Nephron progenitor cell (in vitro differentiated cells): Measurements from ENCODE around the gene CDYL.
A peak's percentile ranks its signal among the peaks of the same experiment; 100 is the strongest.
"Not testable (repeated sequence)": the region's sequence is repeated elsewhere in the genome, so short reads cannot be mapped to it uniquely, and the experiment has no call there.

Experiments
- DNase-seq: peaks from one replicate; pipeline ENCODE4 v3.0.0; 2021
- H3K27ac Mint-ChIP-seq: 2 replicates; pipeline ENCODE4 v1.8.0; 2021; ENCODE audit warnings: mild to moderate bottlenecking, moderate library complexity, mixed read lengths
- H3K27me3 Mint-ChIP-seq: 2 replicates; pipeline ENCODE4 v1.8.0; 2021; ENCODE audit warnings: mild to moderate bottlenecking, low read depth, mixed read lengths; ENCODE audit not compliant: poor library complexity
- H3K36me3 Mint-ChIP-seq: 2 replicates; pipeline ENCODE4 v1.8.0; 2021; ENCODE audit warnings: low read depth, mixed read lengths
- H3K4me1 Mint-ChIP-seq: 2 replicates; pipeline ENCODE4 v1.8.0; 2021; ENCODE audit warnings: mixed read lengths
- H3K4me3 Mint-ChIP-seq: 2 replicates; pipeline ENCODE4 v1.8.0; 2021; ENCODE audit warnings: mild to moderate bottlenecking, moderate library complexity, mixed read lengths
- H3K9me3 Mint-ChIP-seq: 2 replicates; pipeline ENCODE4 v1.8.0; 2021; ENCODE audit warnings: mild to moderate bottlenecking, moderate library complexity, mixed read lengths
- TF ChIP-seq, protein P1 (sequence below): fragments of 200-600 bp; sonication (generic); IDR thresholded peaks from 2 replicates; pipeline ENCODE4 v1.5.0; 2021; ENCODE audit warnings: antibody characterized with exemption

Gene CDYL

DNA sequence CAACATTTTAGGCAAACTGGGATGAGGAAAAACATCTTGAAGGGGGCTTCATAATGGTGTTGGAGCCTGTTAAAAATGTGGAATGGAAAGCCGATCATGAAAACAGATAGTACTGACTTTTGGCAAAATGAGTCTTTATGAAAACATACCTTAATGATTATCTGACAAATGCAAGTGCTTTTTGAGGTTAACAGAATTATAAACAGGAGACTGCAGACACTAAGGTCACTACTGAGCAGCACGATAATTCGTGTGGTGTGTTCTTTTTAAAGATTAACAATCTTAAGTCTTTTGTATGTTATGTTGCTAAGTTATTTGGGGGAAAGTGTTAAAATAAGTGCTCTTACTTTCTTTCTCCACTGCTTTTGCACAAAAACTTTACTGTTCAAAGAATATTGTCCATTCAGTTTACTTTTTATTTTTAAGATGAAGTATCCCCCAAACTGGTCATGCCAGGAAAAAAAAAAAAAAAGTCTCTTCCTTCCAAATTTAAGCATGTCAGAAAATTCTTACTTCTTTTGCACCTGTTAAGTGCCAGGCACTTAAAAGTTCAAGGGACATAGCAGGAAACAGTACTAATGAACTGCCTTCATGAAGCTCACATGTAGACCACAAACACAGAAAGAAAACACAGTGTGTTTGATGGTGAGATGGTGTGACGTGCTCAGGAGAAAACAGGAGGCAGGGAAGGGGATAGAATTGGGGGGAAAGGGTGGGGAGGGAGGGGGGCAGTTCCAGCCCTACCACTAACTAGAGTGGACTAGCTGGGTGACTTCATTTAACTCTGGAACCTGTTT lies 73.2 kb downstream of the CDYL start:
- no peak overlapping the region for H3K4me3 Mint-ChIP-seq
- H3K27ac Mint-ChIP-seq, result peak overlapping the region; percentile 47
- H3K27me3 Mint-ChIP-seq, result peaks cover 3% of the 10 kb centered on the region
- peaks cover 23% of the 10 kb centered on the region for H3K36me3 Mint-ChIP-seq
- no peak for DNase-seq
- TF ChIP-seq, protein P1, sequence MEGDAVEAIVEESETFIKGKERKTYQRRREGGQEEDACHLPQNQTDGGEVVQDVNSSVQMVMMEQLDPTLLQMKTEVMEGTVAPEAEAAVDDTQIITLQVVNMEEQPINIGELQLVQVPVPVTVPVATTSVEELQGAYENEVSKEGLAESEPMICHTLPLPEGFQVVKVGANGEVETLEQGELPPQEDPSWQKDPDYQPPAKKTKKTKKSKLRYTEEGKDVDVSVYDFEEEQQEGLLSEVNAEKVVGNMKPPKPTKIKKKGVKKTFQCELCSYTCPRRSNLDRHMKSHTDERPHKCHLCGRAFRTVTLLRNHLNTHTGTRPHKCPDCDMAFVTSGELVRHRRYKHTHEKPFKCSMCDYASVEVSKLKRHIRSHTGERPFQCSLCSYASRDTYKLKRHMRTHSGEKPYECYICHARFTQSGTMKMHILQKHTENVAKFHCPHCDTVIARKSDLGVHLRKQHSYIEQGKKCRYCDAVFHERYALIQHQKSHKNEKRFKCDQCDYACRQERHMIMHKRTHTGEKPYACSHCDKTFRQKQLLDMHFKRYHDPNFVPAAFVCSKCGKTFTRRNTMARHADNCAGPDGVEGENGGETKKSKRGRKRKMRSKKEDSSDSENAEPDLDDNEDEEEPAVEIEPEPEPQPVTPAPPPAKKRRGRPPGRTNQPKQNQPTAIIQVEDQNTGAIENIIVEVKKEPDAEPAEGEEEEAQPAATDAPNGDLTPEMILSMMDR, result no peak
- H3K4me1 Mint-ChIP-seq, result peaks cover 28% of the 10 kb centered on the region
- peaks cover 30% of the 10 kb centered on the region for H3K9me3 Mint-ChIP-seq

DNA sequence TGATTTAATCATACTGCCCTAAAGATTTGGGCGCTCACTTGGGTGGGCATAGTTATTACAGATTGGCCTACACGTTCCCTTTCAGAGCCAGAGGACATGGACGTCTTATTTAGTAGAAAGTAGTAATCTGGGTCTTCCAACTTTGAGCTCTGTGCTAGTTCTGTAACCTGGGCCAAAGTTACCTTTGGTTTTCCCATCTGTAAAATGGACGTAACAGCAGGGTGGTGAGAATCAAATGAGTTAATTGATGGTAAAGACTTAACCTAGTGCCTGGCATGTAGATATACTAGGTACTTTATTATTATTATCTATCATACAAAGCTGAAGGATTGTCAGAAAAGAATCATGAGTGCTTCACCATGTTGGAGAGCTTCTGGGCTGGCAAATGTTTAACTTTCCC lies 74.8 kb downstream of the CDYL start:
- peaks cover 3% of the 10 kb centered on the region for H3K27me3 Mint-ChIP-seq
- peaks cover 14% of the 10 kb centered on the region for H3K9me3 Mint-ChIP-seq
- no peak for DNase-seq
- H3K27ac Mint-ChIP-seq, result no peak overlapping the region
- peaks cover 12% of the 10 kb centered on the region for H3K36me3 Mint-ChIP-seq
- H3K4me1 Mint-ChIP-seq, result peaks cover 32% of the 10 kb centered on the region
- TF ChIP-seq, protein P1, result no peak
- H3K4me3 Mint-ChIP-seq, result no peak overlapping the region

DNA sequence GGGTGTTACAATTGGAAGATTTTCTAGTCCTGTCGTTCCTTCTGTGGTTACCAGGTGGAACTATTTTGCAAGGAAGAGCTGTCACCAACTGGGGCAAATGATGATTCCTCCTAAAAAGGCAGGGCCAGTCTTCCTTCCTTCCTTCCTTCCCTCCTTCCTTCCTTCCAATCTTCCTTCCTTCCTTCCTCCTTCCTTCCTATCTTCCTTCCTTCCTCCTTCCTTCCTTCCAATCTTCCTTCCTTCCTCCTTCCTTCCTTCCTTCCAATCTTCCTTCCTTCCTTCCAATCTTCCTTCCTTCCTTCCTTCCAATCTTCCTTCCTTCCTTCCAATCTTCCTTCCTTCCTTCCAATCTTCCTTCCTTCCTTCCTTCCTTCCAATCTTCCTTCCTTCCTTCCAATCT lies 76.0 kb downstream of the CDYL start:
- H3K9me3 Mint-ChIP-seq, H3K27ac Mint-ChIP-seq, DNase-seq, H3K27me3 Mint-ChIP-seq, H3K4me3 Mint-ChIP-seq: not testable (repeated sequence)
- peaks cover 11% of the 10 kb centered on the region for H3K36me3 Mint-ChIP-seq
- H3K4me1 Mint-ChIP-seq, result peaks cover 34% of the 10 kb centered on the region

DNA sequence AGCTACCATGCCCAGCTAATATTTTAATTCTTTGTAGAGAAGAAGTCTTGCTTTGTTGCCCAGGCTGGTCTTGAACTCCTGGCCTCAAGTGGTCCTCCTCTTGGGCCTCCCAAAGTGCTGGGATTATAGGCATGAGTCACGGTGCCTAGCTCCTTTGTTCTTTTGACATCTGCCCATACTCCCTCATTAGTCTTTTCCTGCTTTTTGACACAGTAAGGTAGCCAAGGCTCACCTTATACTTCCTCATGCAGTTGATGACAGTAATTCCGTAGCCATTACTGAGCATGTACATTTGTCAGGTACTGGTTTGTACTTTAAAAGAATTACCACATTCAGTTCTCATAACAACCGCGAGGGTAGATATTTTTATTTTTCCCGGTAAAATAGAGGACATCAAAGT lies 76.7 kb downstream of the CDYL start:
- DNase-seq, result no peak
- Mint-ChIP-seq H3K27me3 (peaks cover 3% of the 10 kb centered on the region), H3K9me3 (no peaks in the 10 kb centered on the region), H3K4me3 (no peak overlapping the region), H3K4me1 (peaks cover 31% of the 10 kb centered on the region), H3K27ac (no peak overlapping the region), H3K36me3 (peaks cover 8% of the 10 kb centered on the region)
- TF ChIP-seq, protein P1, result no peak

DNA sequence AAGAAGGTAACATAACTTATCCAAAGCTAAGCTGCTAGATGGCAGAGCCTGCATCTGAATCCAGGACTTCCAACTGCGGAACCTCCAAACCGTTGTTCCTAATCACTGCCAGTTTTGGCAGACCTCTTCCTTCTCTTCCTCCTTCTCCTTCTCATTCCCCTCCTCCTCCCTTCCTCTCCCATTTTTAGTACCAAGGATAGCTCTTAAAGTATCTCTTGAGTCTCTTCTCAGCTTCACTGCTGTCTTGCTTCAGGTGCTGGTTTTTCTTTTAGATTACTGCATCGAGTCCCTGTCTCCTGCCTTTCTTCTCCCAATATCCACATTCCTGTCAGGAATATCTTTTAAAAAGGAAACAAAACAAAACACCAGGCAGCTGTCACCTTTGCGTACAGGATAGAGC lies 77.1 kb downstream of the CDYL start:
- TF ChIP-seq, protein P1, result no peak
- Mint-ChIP-seq H3K27me3 (peaks cover 3% of the 10 kb centered on the region), H3K36me3 (peaks cover 8% of the 10 kb centered on the region), H3K27ac (no peak overlapping the region), H3K4me1 (peaks cover 28% of the 10 kb centered on the region), H3K4me3 (no peak overlapping the region), H3K9me3 (no peaks in the 10 kb centered on the region)
- no peak for DNase-seq

DNA sequence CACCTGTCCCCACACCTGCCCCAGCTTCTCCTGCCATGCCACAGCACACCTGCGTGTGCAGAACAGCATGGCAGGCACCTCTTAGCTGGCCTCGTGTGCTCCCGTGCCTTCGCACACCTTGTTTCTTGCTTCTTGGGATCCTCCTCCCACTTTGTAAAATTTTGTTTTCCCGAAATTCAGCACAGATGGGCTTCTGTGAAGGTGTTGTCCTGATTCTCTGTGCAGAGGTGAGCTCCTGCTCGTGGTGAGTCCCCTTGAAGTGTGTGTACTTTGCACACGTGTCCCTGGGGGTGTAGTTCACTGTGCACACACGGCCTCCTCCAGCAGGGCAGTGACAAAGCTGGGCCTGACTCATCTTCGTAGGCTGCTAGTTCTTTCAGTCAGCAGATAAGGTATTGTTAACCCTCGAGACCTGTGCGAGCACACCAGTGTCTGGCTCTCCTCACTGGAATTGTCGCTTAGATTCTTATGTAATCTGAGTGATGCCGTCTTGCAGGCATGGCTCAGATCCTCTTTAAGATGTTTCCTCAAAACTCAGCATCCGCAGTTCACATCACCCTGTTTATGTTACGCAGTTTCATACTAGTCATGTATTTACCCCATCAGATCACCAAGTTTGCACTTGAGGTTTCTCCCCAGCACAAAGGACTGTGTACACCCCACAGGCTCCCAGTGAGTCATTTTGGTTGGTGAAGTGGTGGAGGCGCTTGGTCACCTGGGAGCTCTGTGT lies 77.7 kb downstream of the CDYL start:
- Mint-ChIP-seq H3K9me3 (no peaks in the 10 kb centered on the region), H3K27me3 (peaks cover 3% of the 10 kb centered on the region), H3K27ac (no peak overlapping the region), H3K4me3 (no peak overlapping the region), H3K4me1 (peaks cover 31% of the 10 kb centered on the region), H3K36me3 (peaks cover 8% of the 10 kb centered on the region)
- DNase-seq, result no peak
- TF ChIP-seq, protein P1, result no peak
